Measurements from ENCODE around the gene L3MBTL4.

The L3MBTL4 gene

GRCh38 chr18:5979176-5979888, 435.4 kb downstream of the L3MBTL4 start:
- no peak for TF ChIP-seq GLIS3 (CRISPR knock-in tag; IDR thresholded peaks at IDR 0.05)
- TF ChIP-seq ZNF8 (CRISPR knock-in tag; IDR thresholded peaks at IDR 0.05): no peak
- TF ChIP-seq ARNTL (CRISPR knock-in tag; IDR thresholded peaks at IDR 0.05; ENCODE audit: borderline replicate concordance, low read depth): no peak
- TF ChIP-seq ESRRG (CRISPR knock-in tag; IDR thresholded peaks at IDR 0.05): no peak
- no peak for TF ChIP-seq ZFP3 (CRISPR knock-in tag; IDR thresholded peaks at IDR 0.05)
- TF ChIP-seq TOX (CRISPR knock-in tag; IDR thresholded peaks at IDR 0.05; ENCODE audit: borderline replicate concordance): no peak
- no peak for TF ChIP-seq TSHZ2 (CRISPR knock-in tag; IDR thresholded peaks at IDR 0.05)
- TF ChIP-seq PPARA (CRISPR knock-in tag; IDR thresholded peaks at IDR 0.05; ENCODE audit: borderline replicate concordance): no peak
- no peak for TF ChIP-seq RARB (CRISPR knock-in tag; IDR thresholded peaks at IDR 0.05)
- no peak for TF ChIP-seq ISL1 (CRISPR knock-in tag; IDR thresholded peaks at IDR 0.05)
- TF ChIP-seq POU6F1 (CRISPR knock-in tag; IDR thresholded peaks at IDR 0.05; ENCODE audit: borderline replicate concordance, low read depth): no peak
- TF ChIP-seq CSDC2 (CRISPR knock-in tag; IDR thresholded peaks at IDR 0.05): no peak

GRCh38 chr18:5977022-5977421, 437.7 kb downstream of the L3MBTL4 start:
- no peak for TF ChIP-seq TSHZ2 (CRISPR knock-in tag; IDR thresholded peaks at IDR 0.05)
- TF ChIP-seq ZFP30 (CRISPR knock-in tag; IDR thresholded peaks at IDR 0.05): no peak
- TF ChIP-seq PPARA (CRISPR knock-in tag; IDR thresholded peaks at IDR 0.05; ENCODE audit: borderline replicate concordance): no peak
- no peak for TF ChIP-seq OSR1 (CRISPR knock-in tag; IDR thresholded peaks at IDR 0.05)
- TF ChIP-seq CSRNP3 (CRISPR knock-in tag; IDR thresholded peaks at IDR 0.05): no peak
- no peak for TF ChIP-seq RARB (CRISPR knock-in tag; IDR thresholded peaks at IDR 0.05)
- TF ChIP-seq ZNF565 (CRISPR knock-in tag; conservative IDR thresholded peaks at IDR 0.05; ENCODE audit: low read depth): no peak
- TF ChIP-seq BACH2 (CRISPR knock-in tag; IDR thresholded peaks at IDR 0.05; ENCODE audit: borderline replicate concordance): no peak
- no peak for TF ChIP-seq ZC3H10 (CRISPR knock-in tag; IDR thresholded peaks at IDR 0.05)
- no peak for TF ChIP-seq CSDC2 (CRISPR knock-in tag; IDR thresholded peaks at IDR 0.05)
- no peak for TF ChIP-seq ZFP3 (CRISPR knock-in tag; IDR thresholded peaks at IDR 0.05)
- no peak for TF ChIP-seq ISL1 (CRISPR knock-in tag; IDR thresholded peaks at IDR 0.05)
- no peak for TF ChIP-seq PATZ1 (CRISPR knock-in tag; IDR thresholded peaks at IDR 0.05; ENCODE audit: borderline replicate concordance)
- no peak for TF ChIP-seq TCF4 (CRISPR knock-in tag; IDR thresholded peaks at IDR 0.05; ENCODE audit: borderline replicate concordance)
- TF ChIP-seq GLIS3 (CRISPR knock-in tag; IDR thresholded peaks at IDR 0.05): no peak
- no peak for TF ChIP-seq SNAI2 (CRISPR knock-in tag; IDR thresholded peaks at IDR 0.05)
- TF ChIP-seq ZNF8 (CRISPR knock-in tag; IDR thresholded peaks at IDR 0.05): no peak
- no peak for TF ChIP-seq POU6F1 (CRISPR knock-in tag; IDR thresholded peaks at IDR 0.05; ENCODE audit: borderline replicate concordance, low read depth)
- ATAC-seq: no peak

More at GRCh38 chr18:5979176-5979888, 435.4 kb downstream of the L3MBTL4 start:
- ATAC-seq: no peak
